OCI-LY7 (cell line): ENCODE measurements around the gene GIMD1. TPM values are rescaled to one million over a fixed set of nuclear protein-coding genes. Genes with fewer than 3 reads are reported as not detected.

Experiments
- BruUV-seq: library from RNA; stranded (reverse); fragments of 400-500 nt; replicated peaks from 2 replicates; lab custom pipeline; 2021; lab: Mats Ljungman, UMichigan
- CTCF ChIA-PET: fragments of 300-600 bp; sonication (Branson Sonifier 250); formaldehyde crosslinking; loops from one replicate; lab custom pipeline; 2022; ENCODE audit warnings: antibody characterized with exemption; ENCODE audit not compliant: unreplicated experiment; lab: Charles Lee
- POLR2A ChIA-PET: fragments of 300-600 bp; sonication (Branson Sonifier 250); formaldehyde crosslinking; loops from one replicate; lab custom pipeline; 2022; ENCODE audit warnings: antibody characterized with exemption; lab: Charles Lee
- DNase-seq: peaks from one replicate; pipeline ENCODE4 v3.0.0-alpha.2; 2015; ENCODE audit warnings: low spot score
- H2AFZ ChIP-seq: fragments of 200-600 bp; sonication (generic), shearing (Covaris generic); 2 replicates; pipeline ENCODE4 v1.6.1; 2014; ENCODE audit warnings: mild to moderate bottlenecking, antibody characterized with exemption, low read length, moderate library complexity
- H3K27ac ChIP-seq: fragments of 200-600 bp; sonication (generic); 2 replicates; pipeline ENCODE4 v1.5.1; 2014; ENCODE audit warnings: mixed run types, low read depth, mild to moderate bottlenecking, moderate library complexity, low read length, inconsistent platforms; ENCODE audit not compliant: poor library complexity, severe bottlenecking
- H3K36me3 ChIP-seq: fragments of 200-600 bp; sonication (generic); 2 replicates; pipeline ENCODE4 v1.6.1; 2014; ENCODE audit warnings: mild to moderate bottlenecking, antibody characterized with exemption, low read length, moderate library complexity, mixed read lengths; ENCODE audit not compliant: insufficient read depth
- H3K4me1 ChIP-seq: fragments of 200-600 bp; sonication (generic); 2 replicates; pipeline ENCODE4 v1.5.1; 2014; ENCODE audit warnings: mild to moderate bottlenecking, low read length; ENCODE audit not compliant: insufficient read depth, poor library complexity, severe bottlenecking
- H3K4me2 ChIP-seq: fragments of 200-600 bp; sonication (generic); 2 replicates; pipeline ENCODE4 v1.6.1; 2014; ENCODE audit warnings: mild to moderate bottlenecking, low read length
- H3K4me3 ChIP-seq: fragments of 200-600 bp; sonication (generic); 2 replicates; pipeline ENCODE4 v1.5.1; 2014; ENCODE audit warnings: mild to moderate bottlenecking, low read depth, low read length; ENCODE audit not compliant: poor library complexity, severe bottlenecking
- H3K79me2 ChIP-seq: fragments of 200-600 bp; sonication (generic); 2 replicates; pipeline ENCODE4 v1.6.1; 2016; ENCODE audit warnings: low read depth, mild to moderate bottlenecking, low read length, moderate library complexity, mixed read lengths; ENCODE audit not compliant: insufficient read depth
- H3K9me2 ChIP-seq: fragments of 200-600 bp; sonication (generic); 2 replicates; pipeline ENCODE4 v1.6.1; 2016; ENCODE audit warnings: mild to moderate bottlenecking, low read length, mixed read lengths; ENCODE audit not compliant: insufficient read depth
- H3K9me3 ChIP-seq: fragments of 200-600 bp; sonication (generic); 2 replicates; pipeline ENCODE4 v1.6.1; 2014; ENCODE audit warnings: mild to moderate bottlenecking, mixed run types, low read length, mixed read lengths
- H4K20me1 ChIP-seq: fragments of 200-600 bp; sonication (generic); 2 replicates; pipeline ENCODE4 v1.6.1; 2014; ENCODE audit warnings: mild to moderate bottlenecking, antibody characterized with exemption, low read length, moderate library complexity, mixed read lengths; ENCODE audit not compliant: insufficient read depth
- CTCF ChIP-seq: fragments of 200-600 bp; sonication (generic); conservative IDR thresholded peaks from 2 replicates; pipeline ENCODE4 v1.5.1; 2014; ENCODE audit warnings: mild to moderate bottlenecking, antibody characterized with exemption, low read length, moderate library complexity, mixed read lengths
- EZH2phosphoT487 ChIP-seq: fragments of 200-600 bp; sonication (generic); IDR thresholded peaks from 2 replicates; pipeline ENCODE4 v1.6.1; 2018; ENCODE audit warnings: low read depth, borderline replicate concordance, mild to moderate bottlenecking, mixed run types, antibody characterized with exemption, low read length, moderate library complexity, mixed read lengths
- intact Hi-C: fragments of 100-400 bp; cut with micrococcal nuclease; formaldehyde crosslinking; loops from one replicate; pipeline ENCODE4 v1.10.0; 2022; ENCODE audit not compliant: unreplicated experiment
- total RNA-seq, 2 experiments: library from RNA; depleted of rRNA in 1 of 2; stranded (reverse); fragments of >200 nt in 1 of 2; shearing (Covaris generic) in 1 of 2; gene quantifications; 2 replicates each; pipeline ENCODE4 v1.2.3, GENCODE V29; 2014 to 2022

GIMD1 gene
- total RNA-seq, 2 experiments from 2014 or later = not detected

GRCh38 chr4:106314960-106315359 lies 53.6 kb downstream of the GIMD1 start:
- Histone ChIP-seq H4K20me1 (peaks cover 12% of the 10 kb centered on the region; the same call in 1 of the 2 replicates), H3K9me3 (no peaks in the 10 kb centered on the region), H3K9me2 (no peaks in the 10 kb centered on the region), H3K27ac (no peak overlapping the region), H3K4me3 (peak overlapping the region; percentile 92), H3K4me1 (peaks cover 24% of the 10 kb centered on the region), H3K79me2 (peaks cover 68% of the 10 kb centered on the region), H3K4me2 (peak overlapping the region; percentile 92), H3K36me3 (peaks cover 11% of the 10 kb centered on the region), H2AFZ (no peak overlapping the region)
- DNase-seq = no peak
- ChIA-PET POLR2A (interaction anchor here (0.6 to 1.3 kb wide), 7 partner anchors 18 to 1557 kb away, joined by 3 to 5 read pairs (median 4); no protein-coding TSS in a partner anchor), CTCF (no interaction called here)
- intact Hi-C loops = loop anchor here (5.0 to 10.0 kb wide), 4 partner anchors 600 to 1620 kb away; partner anchors contain the start of genes CYP2U1, PAPSS1 and PPA2
- no TSS peak for BruUV-seq
- no peak for TF ChIP-seq CTCF
- TF ChIP-seq EZH2phosphoT487 = no peak

GRCh38 chr4:106312997-106313522 lies 55.5 kb downstream of the GIMD1 start:
- BruUV-seq = no TSS peak
- H3K9me2 ChIP-seq = no peaks in the 10 kb centered on the region
- H2AFZ ChIP-seq = no peak overlapping the region
- no peak for DNase-seq
- peaks cover 11% of the 10 kb centered on the region; the same call in 1 of the 2 replicates for H4K20me1 ChIP-seq
- H3K36me3 ChIP-seq = no peaks in the 10 kb centered on the region; the same call in 1 of the 2 replicates
- intact Hi-C loops = loop anchor here (10.0 kb wide), 2 partner anchors 598 to 1622 kb away; partner anchors contain the start of gene CYP2U1
- no peak overlapping the region for H3K4me2 ChIP-seq
- H3K4me1 ChIP-seq = peaks cover 18% of the 10 kb centered on the region
- ChIA-PET CTCF (no interaction called here), POLR2A (interaction anchor here (0.6 to 1.3 kb wide), 4 partner anchors 9 to 959 kb away, joined by 3 to 5 read pairs (median 4); no protein-coding TSS in a partner anchor)
- no peak for TF ChIP-seq EZH2phosphoT487
- TF ChIP-seq CTCF = no peak
- no peaks in the 10 kb centered on the region for H3K9me3 ChIP-seq
- H3K79me2 ChIP-seq = peaks cover 49% of the 10 kb centered on the region
- H3K27ac ChIP-seq = no peak overlapping the region
- no peak overlapping the region for H3K4me3 ChIP-seq

GRCh38 chr4:106312377-106312776 lies 56.2 kb downstream of the GIMD1 start:
- Histone ChIP-seq H3K4me3 (no peak overlapping the region), H3K4me2 (no peak overlapping the region), H3K27ac (no peak overlapping the region), H3K4me1 (peaks cover 11% of the 10 kb centered on the region), H3K9me3 (no peaks in the 10 kb centered on the region), H3K9me2 (no peaks in the 10 kb centered on the region), H3K79me2 (peaks cover 42% of the 10 kb centered on the region), H4K20me1 (peaks cover 6% of the 10 kb centered on the region; the same call in 1 of the 2 replicates), H2AFZ (no peak overlapping the region), H3K36me3 (no peaks in the 10 kb centered on the region; the same call in 1 of the 2 replicates)
- no peak for DNase-seq
- CTCF ChIA-PET = no interaction called here
- TF ChIP-seq EZH2phosphoT487 (no peak), CTCF (no peak)
- intact Hi-C loops = loop anchor here (10.0 kb wide), 2 partner anchors 598 to 1622 kb away; partner anchors contain the start of gene CYP2U1
- BruUV-seq = no TSS peak
- POLR2A ChIA-PET = interaction anchor here (1.3 kb wide), 1 partner anchor 9 kb away, joined by 4 read pairs; no protein-coding TSS in a partner anchor
